Keratinocyte (primary cell): ENCODE measurements around the gene POFUT2. TPM values are rescaled to one million over a fixed set of nuclear protein-coding genes. Genes with fewer than 3 reads are reported as not detected.
A peak's percentile ranks its signal among the peaks of the same experiment; 100 is the strongest.

ENCODE experiments used
- DNase-seq: peaks from one replicate; pipeline ENCODE4 v3.0.0-alpha.2; 2011; ENCODE audit warnings: low read depth, missing footprints, low spot score
- FAIRE-seq: peaks from 2 replicates; lab custom pipeline; 2011; peaks lifted over from hg19 to GRCh38; lab: Jason Lieb, UNC
- H2AFZ ChIP-seq: 2 replicates; pipeline ENCODE4 v1.6.0; 2012; ENCODE audit warnings: low read length, control low read depth, inconsistent platforms; ENCODE audit not compliant: control insufficient read depth
- H3K27ac ChIP-seq: 2 replicates; pipeline ENCODE4 v1.5.1; 2011; ENCODE audit warnings: low read length; ENCODE audit not compliant: control insufficient read depth, insufficient read depth
- H3K27me3 ChIP-seq: 3 replicates; pipeline ENCODE4 v1.6.0; 2011; ENCODE audit warnings: low read length; ENCODE audit not compliant: control insufficient read depth, insufficient read depth; ENCODE audit errors: extremely low read depth
- H3K36me3 ChIP-seq, 2 experiments: 2 replicates in 1 of 2; 3 replicates in 1 of 2; pipeline ENCODE4 v1.5.1; 2011; ENCODE audit warnings: low read length in 2 of 2, mild to moderate bottlenecking in 1 of 2; ENCODE audit not compliant: control insufficient read depth in 2 of 2, insufficient read depth in 2 of 2; ENCODE audit errors: extremely low read depth in 1 of 2
- H3K4me1 ChIP-seq: 3 replicates; pipeline ENCODE4 v1.5.1; 2011; ENCODE audit warnings: low read length; ENCODE audit not compliant: control insufficient read depth, insufficient read depth; ENCODE audit errors: extremely low read depth
- H3K4me2 ChIP-seq: 3 replicates; pipeline ENCODE4 v1.6.0; 2011; ENCODE audit warnings: low read depth, low read length; ENCODE audit not compliant: control insufficient read depth, insufficient read depth; ENCODE audit errors: extremely low read depth
- H3K4me3 ChIP-seq, 3 experiments: fragments of 200-600 bp in 1 of 3; sonication (generic) in 1 of 3; 2 replicates in 2 of 3; 3 replicates in 1 of 3; pipeline ENCODE4 v1.5.1; 2011 to 2016; ENCODE audit warnings: low read length in 3 of 3, mild to moderate bottlenecking in 3 of 3, control low read depth in 2 of 3, inconsistent platforms in 1 of 3, low read depth in 1 of 3, mixed read lengths in 1 of 3, mixed run types in 1 of 3, moderate library complexity in 1 of 3; ENCODE audit not compliant: control insufficient read depth in 2 of 3, insufficient read depth in 2 of 3; ENCODE audit errors: extremely low read depth in 1 of 3
- H3K79me2 ChIP-seq: 2 replicates; pipeline ENCODE4 v1.6.0; 2012; ENCODE audit warnings: low read length; ENCODE audit not compliant: control insufficient read depth, insufficient read depth
- H3K9ac ChIP-seq: 3 replicates; pipeline ENCODE4 v1.6.0; 2011; ENCODE audit warnings: low read length; ENCODE audit not compliant: control insufficient read depth, insufficient read depth; ENCODE audit errors: extremely low read depth
- H3K9me1 ChIP-seq: 3 replicates; pipeline ENCODE4 v1.6.0; 2011; ENCODE audit warnings: low read length; ENCODE audit not compliant: control insufficient read depth, insufficient read depth; ENCODE audit errors: extremely low read depth
- H3K9me3 ChIP-seq: 2 replicates; pipeline ENCODE4 v1.5.1; 2012; ENCODE audit warnings: low read depth, low read length; ENCODE audit not compliant: control insufficient read depth
- H4K20me1 ChIP-seq: 3 replicates; pipeline ENCODE4 v1.6.0; 2011; ENCODE audit warnings: low read length; ENCODE audit not compliant: control insufficient read depth, insufficient read depth; ENCODE audit errors: extremely low read depth
- EZH2 ChIP-seq: IDR thresholded peaks from one replicate; pipeline ENCODE4 v1.6.1; 2012; ENCODE audit warnings: inconsistent platforms, mild to moderate bottlenecking, low read length, moderate library complexity
- dilution Hi-C: fragments of 300-500 bp; cut with MboI; formaldehyde crosslinking; loops from one replicate; pipeline ENCODE4 v1.7.0; 2020; ENCODE audit warnings: low sequenced_read_pairs; ENCODE audit not compliant: extremely low pct_ligation_motif_present
- polyA plus RNA-seq, 5 experiments: library from polyadenylated mRNA; depleted of rRNA in 3 of 5; stranded (reverse) in 3 of 5; stranded (forward) in 1 of 5; unstranded in 1 of 5; fragments of >200 nt; gene quantifications; 1 replicate in 1 of 5; 2 replicates in 3 of 5; 3 replicates in 1 of 5; pipeline versions ENCODE4 v1.2.1 to v1.2.3, GENCODE V29; 2011 to 2012; ENCODE audit warnings: missing spikeins in 2 of 5, low read depth in 1 of 5, low replicate concordance in 1 of 5
- TF ChIP-seq, protein P1 (sequence below), 3 experiments: IDR thresholded peaks in 1 of 3; conservative IDR thresholded peaks in 1 of 3; optimal IDR thresholded peaks in 1 of 3; 2 replicates in 2 of 3; 3 replicates in 1 of 3; pipeline versions ENCODE3 to v1.5.1; 2011; ENCODE audit warnings: low read length in 3 of 3, mild to moderate bottlenecking in 3 of 3, moderate library complexity in 2 of 3, control low read depth in 1 of 3, inconsistent platforms in 1 of 3; ENCODE audit not compliant: insufficient read depth in 2 of 3; ENCODE audit errors: extremely low read depth in 1 of 3

The POFUT2 gene
- polyA plus RNA-seq, 1 donor (not counting 4 experiments of a cell fraction or from before 2014, with no cell fraction given): 8.8 TPM

DNA sequence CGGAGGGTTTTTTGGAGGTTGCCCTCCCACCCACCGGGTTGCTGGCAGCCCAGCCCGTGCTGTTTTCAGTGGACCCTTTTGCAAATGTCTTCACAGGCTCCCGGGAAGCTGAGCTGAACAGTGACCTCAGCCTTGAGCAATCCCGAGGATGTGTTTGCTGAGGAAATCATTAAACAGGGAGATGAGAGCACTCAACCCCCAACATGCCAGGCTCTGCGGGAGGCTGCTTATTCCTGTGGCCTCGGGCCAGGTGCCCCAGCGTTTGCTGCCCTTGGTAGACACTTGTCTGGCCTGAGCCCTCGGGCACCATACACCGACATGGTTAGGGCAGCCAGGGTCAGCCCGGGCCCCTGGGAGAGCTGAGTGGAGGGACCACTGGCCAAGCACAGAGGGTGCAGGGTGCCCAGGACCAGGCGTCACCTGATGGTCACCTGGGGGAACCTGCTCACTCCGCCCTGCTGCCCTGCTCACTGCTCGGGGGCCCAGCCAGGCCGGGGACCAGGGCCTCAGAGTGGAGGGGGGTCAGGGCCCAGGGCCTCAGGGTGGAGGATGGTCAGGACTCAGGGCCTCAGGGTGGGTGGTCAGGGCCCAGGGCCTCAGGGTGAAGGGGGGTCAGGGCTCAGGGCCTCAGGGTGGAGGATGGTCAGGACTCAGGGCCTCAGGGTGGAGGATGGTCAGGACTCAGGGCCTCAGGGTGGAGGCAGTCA lies 42.5 kb upstream of the POFUT2 start:
- dilution Hi-C loops: no loop called here
- peak overlapping the region; percentile 58 for H3K4me2 ChIP-seq
- H3K4me1 ChIP-seq: peaks cover 38% of the 10 kb centered on the region
- H3K9ac ChIP-seq: peak overlapping the region; percentile 15
- peak overlapping the region; percentile 43 for H2AFZ ChIP-seq
- no peak overlapping the region for H3K4me3 ChIP-seq
- no peaks in the 10 kb centered on the region for H3K9me3 ChIP-seq
- peaks cover 15% of the 10 kb centered on the region for H3K27me3 ChIP-seq
- H3K9me1 ChIP-seq: no peaks in the 10 kb centered on the region
- H3K36me3 ChIP-seq: no peaks in the 10 kb centered on the region
- DNase-seq: no peak
- no peaks in the 10 kb centered on the region for H3K79me2 ChIP-seq
- no peak for TF ChIP-seq EZH2
- TF ChIP-seq, protein P1, sequence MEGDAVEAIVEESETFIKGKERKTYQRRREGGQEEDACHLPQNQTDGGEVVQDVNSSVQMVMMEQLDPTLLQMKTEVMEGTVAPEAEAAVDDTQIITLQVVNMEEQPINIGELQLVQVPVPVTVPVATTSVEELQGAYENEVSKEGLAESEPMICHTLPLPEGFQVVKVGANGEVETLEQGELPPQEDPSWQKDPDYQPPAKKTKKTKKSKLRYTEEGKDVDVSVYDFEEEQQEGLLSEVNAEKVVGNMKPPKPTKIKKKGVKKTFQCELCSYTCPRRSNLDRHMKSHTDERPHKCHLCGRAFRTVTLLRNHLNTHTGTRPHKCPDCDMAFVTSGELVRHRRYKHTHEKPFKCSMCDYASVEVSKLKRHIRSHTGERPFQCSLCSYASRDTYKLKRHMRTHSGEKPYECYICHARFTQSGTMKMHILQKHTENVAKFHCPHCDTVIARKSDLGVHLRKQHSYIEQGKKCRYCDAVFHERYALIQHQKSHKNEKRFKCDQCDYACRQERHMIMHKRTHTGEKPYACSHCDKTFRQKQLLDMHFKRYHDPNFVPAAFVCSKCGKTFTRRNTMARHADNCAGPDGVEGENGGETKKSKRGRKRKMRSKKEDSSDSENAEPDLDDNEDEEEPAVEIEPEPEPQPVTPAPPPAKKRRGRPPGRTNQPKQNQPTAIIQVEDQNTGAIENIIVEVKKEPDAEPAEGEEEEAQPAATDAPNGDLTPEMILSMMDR (optimal IDR thresholded peaks at IDR 0.05 in 1 of 3, IDR thresholded peaks at IDR 0.05 in 1 of 3, conservative IDR thresholded peaks at IDR 0.05 in 1 of 3; ENCODE audit: extremely low read depth in 1 of 3, insufficient read depth in 2 of 3, low read length in 3 of 3): no peak
- no peak overlapping the region for H3K27ac ChIP-seq
- FAIRE-seq: peak; percentile 53
- H4K20me1 ChIP-seq: no peaks in the 10 kb centered on the region

DNA sequence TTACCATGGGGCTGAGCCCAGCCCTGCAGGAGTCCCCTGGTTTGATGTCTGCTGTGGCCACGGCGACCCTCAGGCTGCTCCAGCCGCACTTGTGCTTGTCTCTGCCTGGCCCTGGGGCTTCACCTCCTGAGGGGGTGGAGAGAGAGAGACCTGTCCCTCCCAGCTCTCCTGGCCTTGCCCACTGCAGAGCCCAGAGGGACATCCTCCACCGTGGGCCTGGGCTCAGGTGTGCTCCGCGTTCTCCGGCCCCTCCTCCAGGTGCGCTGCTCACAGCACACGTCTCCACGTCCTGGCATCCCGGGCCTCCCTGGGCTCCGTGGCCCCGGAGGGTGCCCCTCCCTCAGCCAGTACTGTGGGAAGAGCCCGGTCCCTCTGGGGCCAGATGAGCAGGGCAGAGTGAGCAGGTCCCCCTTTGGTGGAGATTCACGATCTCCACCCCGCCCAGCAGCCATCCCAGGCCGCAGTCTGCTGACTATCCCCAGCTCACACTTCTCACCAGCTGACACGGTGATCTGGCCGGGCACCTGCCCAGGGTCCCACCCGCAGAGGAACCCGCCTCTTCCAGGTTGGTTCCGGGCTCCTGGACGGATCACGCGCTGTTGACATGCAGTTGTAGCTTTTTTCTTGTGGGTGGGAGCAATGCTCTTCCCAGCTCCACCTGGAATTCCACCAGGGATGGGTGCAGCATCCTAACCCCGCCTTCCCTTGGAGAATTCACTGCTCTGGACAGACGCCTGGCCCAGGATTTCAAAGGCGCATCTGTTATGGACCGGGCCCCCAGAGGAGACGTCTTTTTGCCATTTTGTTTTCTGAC lies 41.8 kb upstream of the POFUT2 start:
- no peaks in the 10 kb centered on the region for H4K20me1 ChIP-seq
- no peak overlapping the region for H3K27ac ChIP-seq

More for the DNA sequence above, 41.8 kb upstream of the POFUT2 start:
- Histone ChIP-seq H3K9ac (peak overlapping the region; percentile 33), H3K79me2 (no peaks in the 10 kb centered on the region), H3K4me2 (peak overlapping the region; percentile 58), H3K4me1 (peaks cover 37% of the 10 kb centered on the region), H3K9me3 (no peaks in the 10 kb centered on the region), H3K27me3 (peaks cover 15% of the 10 kb centered on the region), H3K4me3 (no peak overlapping the region), H3K9me1 (no peaks in the 10 kb centered on the region), H2AFZ (peak overlapping the region; percentile 43), H3K36me3 (no peaks in the 10 kb centered on the region)
- peak; percentile 36 for FAIRE-seq
- peak; percentile 32 for DNase-seq
- dilution Hi-C loops: no loop called here
- no peak for TF ChIP-seq EZH2
- TF ChIP-seq, protein P1 (optimal IDR thresholded peaks at IDR 0.05 in 1 of 3, IDR thresholded peaks at IDR 0.05 in 1 of 3, conservative IDR thresholded peaks at IDR 0.05 in 1 of 3; ENCODE audit: extremely low read depth in 1 of 3, insufficient read depth in 2 of 3, low read length in 3 of 3): no peak
